Muscle of leg (tissue), 11 donors: ENCODE measurements around the gene OPN1MW. TPM values are rescaled to one million over a fixed set of nuclear protein-coding genes. Genes with fewer than 3 reads are reported as not detected.
"Not testable (repeated sequence)": the region's sequence is repeated elsewhere in the genome, so short reads cannot be mapped to it uniquely, and the experiment has no call there.

Source experiments
- DNase-seq: peaks from one replicate; pipeline ENCODE4 v3.0.0; 2013
- H3K27ac ChIP-seq: one replicate; pipeline ENCODE4 v1.5.1; 2013; ENCODE audit warnings: mild to moderate bottlenecking, low read length, control low read depth
- H3K27me3 ChIP-seq: one replicate; pipeline ENCODE4 v1.6.1; 2013; ENCODE audit warnings: low read length; ENCODE audit not compliant: control insufficient read depth, insufficient read depth
- H3K36me3 ChIP-seq: one replicate; pipeline ENCODE4 v1.6.1; 2013; ENCODE audit warnings: low read length; ENCODE audit not compliant: control insufficient read depth, insufficient read depth
- H3K4me1 ChIP-seq: one replicate; pipeline ENCODE4 v1.6.1; 2013; ENCODE audit warnings: low read length; ENCODE audit not compliant: control insufficient read depth, insufficient read depth
- H3K4me3 ChIP-seq: one replicate; pipeline ENCODE4 v1.5.1; 2013; ENCODE audit warnings: low read length, control low read depth
- H3K9me3 ChIP-seq: replicated peaks from 2 replicates; pipeline ENCODE4 v1.6.1; 2013; ENCODE audit warnings: low read depth, low read length; ENCODE audit not compliant: control insufficient read depth
- WGBS: methylation state at CpG from one replicate; pipeline ENCODE4 v1.1.5; 2013; ENCODE audit warnings: missing lambda C conversion rate; ENCODE audit not compliant: insufficient coverage; 5-methylcytosine and 5-hydroxymethylcytosine counted together
- polyA plus RNA-seq, 8 donors: library from polyadenylated mRNA; unstranded; fragments of 120-200 nt; gene quantifications; one replicate each; pipeline versions ENCODE4 v1.2.1 to v1.2.3, GENCODE V29; 2013; ENCODE audit warnings: inconsistent platforms in 1 of 8, low replicate concordance in 1 of 8; ENCODE audit not compliant: insufficient read length in 8 of 8, insufficient read depth in 1 of 8
- total RNA-seq: library from RNA; stranded (reverse); fragments of 120-200 nt; gene quantifications from one replicate; pipeline ENCODE4 v1.2.4, GENCODE V29; 2013

The OPN1MW gene
- total and polyA plus RNA-seq, 9 donors, result not detected

DNA sequence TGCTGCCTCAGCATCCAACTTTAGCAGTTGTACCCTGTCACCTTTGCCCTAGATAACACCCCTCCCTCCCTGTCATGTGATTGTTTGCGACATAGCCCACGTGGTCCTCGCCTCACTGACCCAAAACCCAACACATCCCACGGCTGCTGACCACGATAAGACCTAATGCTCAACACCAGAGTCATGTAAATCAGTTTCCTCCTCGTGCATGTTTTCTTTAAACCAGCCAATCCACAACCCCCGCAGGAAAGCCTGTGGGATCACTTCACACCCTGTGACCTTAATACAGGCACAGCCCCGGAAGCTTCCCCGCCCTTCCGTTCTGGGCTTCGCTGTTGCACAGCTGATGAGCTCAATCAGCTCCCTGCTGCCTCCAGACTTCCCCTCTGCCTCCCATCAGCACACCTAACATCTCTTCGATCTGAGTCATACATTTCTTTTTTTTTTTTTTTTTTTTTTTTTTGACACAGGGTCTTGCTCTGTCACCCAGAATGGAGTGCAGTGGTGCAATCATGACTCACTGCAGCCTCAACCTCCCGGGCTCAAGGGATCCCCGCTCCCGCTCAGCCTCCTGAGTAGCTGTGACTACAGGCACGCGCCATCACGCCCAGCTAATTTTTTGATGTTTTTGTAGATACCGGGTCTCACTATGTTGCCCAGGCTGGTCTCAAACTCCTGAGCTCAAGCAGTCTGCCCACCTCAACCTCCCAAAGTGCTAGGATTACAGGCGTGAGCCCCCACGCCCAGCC is 27.4 kb downstream of the OPN1MW start:
- H3K36me3 ChIP-seq, H3K9me3 ChIP-seq, H3K27ac ChIP-seq, H3K4me1 ChIP-seq, H3K4me3 ChIP-seq, H3K27me3 ChIP-seq, DNase-seq: not testable (repeated sequence)
- WGBS, result no CpG with 5 or more reads among the region's 21 CpGs

DNA sequence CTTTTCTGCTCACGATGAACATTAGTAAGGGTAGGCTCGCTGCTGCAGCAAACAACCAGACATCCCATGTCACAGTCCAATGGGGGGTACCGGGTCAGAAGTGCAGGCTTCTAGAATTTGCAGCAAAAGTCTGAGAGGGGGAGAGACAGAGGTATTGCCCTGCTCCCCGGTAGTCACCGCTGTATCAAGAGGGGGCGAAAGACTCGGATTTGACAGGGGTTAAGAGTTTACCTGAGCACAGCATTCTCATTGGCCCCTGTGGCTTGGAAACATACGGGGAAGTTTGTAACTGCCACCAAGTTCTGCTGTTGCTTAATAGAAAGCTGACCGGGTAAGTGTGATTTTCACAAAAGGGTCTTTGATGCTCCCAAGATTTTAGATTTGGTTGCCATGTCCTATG is 28.7 kb downstream of the OPN1MW start:
- not testable (repeated sequence) for H3K4me3 ChIP-seq, H3K27me3 ChIP-seq, DNase-seq, H3K36me3 ChIP-seq, H3K4me1 ChIP-seq, H3K27ac ChIP-seq, H3K9me3 ChIP-seq
- no CpG with 5 or more reads among the region's 9 CpGs for WGBS

DNA sequence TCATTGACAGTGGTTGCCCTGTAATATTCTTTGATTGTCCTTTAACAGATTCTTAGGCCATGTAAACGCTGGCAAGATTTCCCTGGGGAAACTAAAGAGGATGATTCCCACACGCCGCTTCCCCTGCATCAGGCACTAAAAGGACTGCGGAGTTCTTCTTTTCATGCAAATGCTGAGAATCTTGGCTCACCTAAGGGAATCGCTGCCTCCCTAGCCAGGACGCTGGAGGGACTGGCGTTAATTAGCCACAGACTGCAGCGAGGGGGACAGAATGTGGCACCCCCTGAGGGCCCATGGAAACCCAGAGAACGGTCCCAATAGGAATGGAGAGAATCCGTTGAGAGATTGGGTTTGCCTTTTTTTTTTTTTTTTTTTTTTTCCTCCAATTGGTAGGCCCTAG is 29.1 kb downstream of the OPN1MW start:
- not testable (repeated sequence) for H3K9me3 ChIP-seq, H3K27ac ChIP-seq, H3K4me1 ChIP-seq, H3K27me3 ChIP-seq, H3K4me3 ChIP-seq, DNase-seq, H3K36me3 ChIP-seq
- WGBS, result no CpG with 5 or more reads among the region's 10 CpGs

DNA sequence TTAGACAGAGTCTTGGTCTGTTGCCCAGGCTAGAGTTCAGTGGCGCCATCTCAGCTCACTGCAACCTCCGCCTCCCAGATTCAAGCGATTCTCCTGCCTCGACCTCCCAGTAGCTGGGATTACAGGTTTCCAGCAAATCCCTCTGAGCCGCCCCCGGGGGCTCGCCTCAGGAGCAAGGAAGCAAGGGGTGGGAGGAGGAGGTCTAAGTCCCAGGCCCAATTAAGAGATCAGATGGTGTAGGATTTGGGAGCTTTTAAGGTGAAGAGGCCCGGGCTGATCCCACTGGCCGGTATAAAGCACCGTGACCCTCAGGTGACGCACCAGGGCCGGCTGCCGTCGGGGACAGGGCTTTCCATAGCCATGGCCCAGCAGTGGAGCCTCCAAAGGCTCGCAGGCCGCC is 37.1 kb downstream of the OPN1MW start, which contains the start of gene OPN1MW2:
OPN1MW2 (plus strand) TSS at position 301 of the 400 bp plus-strand sequence; CDS start at position 361, 60 bp downstream.
- H3K9me3 ChIP-seq, H3K27me3 ChIP-seq, H3K4me1 ChIP-seq, DNase-seq, H3K4me3 ChIP-seq, H3K36me3 ChIP-seq, H3K27ac ChIP-seq: not testable (repeated sequence)
- no CpG with 5 or more reads among the region's 16 CpGs for WGBS

DNA sequence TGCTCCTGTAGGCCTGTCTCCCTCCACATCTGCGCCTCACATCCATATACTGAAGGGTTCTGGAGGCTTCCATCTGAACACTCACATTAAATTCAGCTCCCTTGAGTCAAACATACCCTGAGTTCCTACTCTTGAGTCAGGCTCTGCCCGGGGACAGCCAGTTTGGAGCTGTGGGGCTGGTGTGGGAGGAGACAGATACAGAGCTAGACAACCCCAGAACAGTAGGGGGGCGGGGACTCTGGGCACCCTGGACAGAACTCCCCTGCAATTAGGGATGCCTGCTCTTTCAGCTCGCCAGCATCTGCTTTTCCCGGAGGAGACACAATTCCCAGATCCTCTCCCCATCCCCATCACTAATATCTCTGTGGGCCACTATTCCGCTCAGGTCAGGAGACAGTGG is 42.9 kb downstream of the OPN1MW start:
- not testable (repeated sequence) for H3K27me3 ChIP-seq, H3K27ac ChIP-seq, H3K9me3 ChIP-seq, H3K4me3 ChIP-seq, H3K36me3 ChIP-seq, H3K4me1 ChIP-seq, DNase-seq
- WGBS, result no CpG with 5 or more reads among the region's 6 CpGs

DNA sequence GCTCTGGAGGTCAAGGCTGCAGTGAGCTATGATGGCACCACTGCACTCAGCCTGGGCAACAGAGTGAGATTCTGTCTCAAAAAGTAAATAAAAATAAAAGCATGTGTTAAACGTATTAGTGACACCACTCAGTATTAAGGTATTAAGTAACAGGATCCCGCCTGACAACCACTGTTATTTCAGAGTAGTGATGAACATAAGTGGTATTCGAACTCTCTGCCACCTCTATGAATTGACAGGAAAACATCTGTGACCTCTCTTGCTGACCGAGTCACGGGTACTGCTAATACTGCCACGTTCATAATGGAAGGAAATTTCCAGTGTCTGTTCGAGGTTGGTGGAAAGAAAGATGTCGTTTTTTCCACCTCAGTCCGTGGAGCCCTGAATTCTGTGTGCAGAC is 44.3 kb downstream of the OPN1MW start:
- H3K27me3 ChIP-seq, DNase-seq, H3K4me1 ChIP-seq, H3K4me3 ChIP-seq, H3K9me3 ChIP-seq, H3K36me3 ChIP-seq, H3K27ac ChIP-seq: not testable (repeated sequence)
- WGBS, result no CpG with 5 or more reads among the region's 9 CpGs

DNA sequence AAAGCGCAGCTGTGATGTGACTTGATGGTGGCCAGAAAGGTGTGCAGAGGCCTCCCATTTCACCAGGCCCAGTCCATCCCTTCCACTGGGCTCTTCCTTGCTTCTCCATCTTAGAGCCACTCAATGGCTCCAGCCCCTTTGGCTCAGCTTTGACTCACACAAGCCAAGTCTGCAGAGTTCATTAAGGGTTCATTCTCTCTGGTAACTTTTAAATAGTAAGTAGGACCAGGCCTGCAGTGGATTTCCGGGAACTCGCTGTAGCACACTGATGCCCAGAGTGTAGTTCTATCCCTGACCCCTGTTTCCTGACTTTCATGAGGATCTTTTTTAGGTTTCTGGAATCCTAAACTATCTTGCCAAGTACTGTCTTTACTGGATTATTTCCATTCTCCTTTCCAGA is 49.0 kb downstream of the OPN1MW start:
- no CpG with 5 or more reads among the region's 3 CpGs for WGBS
- not testable (repeated sequence) for H3K4me1 ChIP-seq, H3K9me3 ChIP-seq, H3K27ac ChIP-seq, H3K27me3 ChIP-seq, H3K36me3 ChIP-seq, DNase-seq, H3K4me3 ChIP-seq

DNA sequence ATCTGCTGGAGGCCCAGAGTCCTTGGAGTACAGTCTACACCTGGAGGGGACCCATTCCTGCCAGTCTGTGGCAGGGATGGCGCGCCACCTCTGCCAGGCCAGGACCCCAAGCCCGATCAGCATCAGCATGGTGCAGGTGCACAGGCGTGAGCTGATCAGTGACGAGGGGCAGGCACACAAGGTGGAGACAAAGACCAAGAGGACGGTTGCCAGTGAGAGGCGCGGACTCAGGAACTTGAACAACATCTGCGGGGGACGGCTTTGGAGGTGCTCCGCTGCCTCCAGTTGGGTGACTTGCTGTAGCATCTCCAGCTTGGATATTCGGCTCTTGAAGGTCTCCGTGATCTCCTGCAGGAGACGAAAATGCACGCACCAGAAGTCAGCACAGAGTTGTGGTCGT is 51.2 kb downstream of the OPN1MW start:
- WGBS, result no CpG with 5 or more reads among the region's 16 CpGs

DNA sequence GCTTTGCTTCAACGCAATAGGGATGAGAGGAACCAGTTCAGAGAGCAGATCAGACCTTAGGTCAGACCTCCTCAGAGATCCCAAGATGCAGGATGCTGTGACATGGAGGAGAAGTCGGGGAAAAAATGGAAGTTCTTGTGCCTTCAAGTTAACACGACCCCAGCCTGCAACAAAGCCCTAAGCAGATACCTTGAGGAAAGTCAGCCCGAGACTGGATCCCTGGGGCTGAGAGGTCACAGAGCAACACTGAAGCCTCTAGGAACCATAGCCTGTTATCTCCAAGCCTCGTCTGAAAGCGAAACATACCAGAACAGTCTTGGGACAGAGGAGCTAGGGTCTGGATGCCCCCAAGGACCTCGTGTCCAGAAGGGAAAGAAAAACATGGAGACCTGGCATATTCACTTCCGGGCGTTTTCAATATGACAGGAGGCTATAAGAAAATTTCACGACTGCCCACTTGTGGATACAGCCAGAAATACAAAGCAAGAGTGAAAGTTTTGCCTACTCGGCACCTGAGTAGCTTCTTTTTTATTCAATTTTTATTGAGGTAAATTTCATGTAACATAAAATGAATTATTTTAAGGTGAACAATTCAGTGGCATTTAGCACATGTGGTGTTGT is 56.7 kb downstream of the OPN1MW start:
- H3K27me3 ChIP-seq, H3K36me3 ChIP-seq, H3K4me1 ChIP-seq, H3K9me3 ChIP-seq, H3K27ac ChIP-seq, H3K4me3 ChIP-seq, DNase-seq: not testable (repeated sequence)
- no CpG with 5 or more reads among the region's 11 CpGs for WGBS

More for the DNA sequence above, 51.2 kb downstream of the OPN1MW start:
- not testable (repeated sequence) for H3K4me1 ChIP-seq, H3K4me3 ChIP-seq, DNase-seq, H3K9me3 ChIP-seq, H3K27ac ChIP-seq, H3K36me3 ChIP-seq, H3K27me3 ChIP-seq

DNA sequence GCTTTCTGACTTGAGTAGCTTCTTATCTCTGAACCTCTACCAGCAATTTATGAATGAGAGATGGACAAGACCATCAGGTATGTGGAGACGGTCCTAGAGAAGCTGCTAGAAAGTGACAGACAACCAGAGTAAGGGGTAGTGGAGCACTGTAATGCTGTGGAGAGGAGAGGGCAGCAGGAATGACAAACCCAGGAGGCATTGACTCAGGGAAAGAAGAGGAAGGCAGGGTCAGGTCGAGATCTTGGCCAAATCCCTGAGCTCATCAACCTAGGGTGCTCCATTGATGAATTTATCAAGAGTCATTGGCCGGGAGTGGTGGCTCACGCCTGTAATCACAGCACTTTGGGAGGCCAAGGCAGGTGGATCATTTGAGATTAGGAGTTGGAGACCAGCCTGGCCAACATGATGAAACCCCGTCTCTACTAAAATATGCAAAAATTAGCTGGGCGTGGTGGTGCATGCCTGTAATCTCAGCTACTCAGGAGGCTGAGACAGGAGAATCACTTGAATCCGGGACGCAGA is 57.6 kb downstream of the OPN1MW start:
- not testable (repeated sequence) for H3K4me1 ChIP-seq, H3K36me3 ChIP-seq, H3K9me3 ChIP-seq, H3K27me3 ChIP-seq, H3K27ac ChIP-seq, H3K4me3 ChIP-seq
- DNase-seq, result peak; percentile 0
- 79% methylated on average over 4 of the region's 8 CpGs for WGBS
